Progenitor cell of endocrine pancreas (in vitro differentiated cells): Measurements from ENCODE around the gene TERF2IP. TPM values are rescaled to one million over a fixed set of nuclear protein-coding genes. Genes with fewer than 3 reads are reported as not detected.
A peak's percentile ranks its signal among the peaks of the same experiment; 100 is the strongest.

Source experiments
- DNase-seq: peaks from one replicate; pipeline ENCODE4 v3.0.0; 2021; ENCODE audit warnings: low spot score; ENCODE audit not compliant: unreplicated experiment
- H3K27ac Mint-ChIP-seq: 2 replicates; pipeline ENCODE4 v1.8.0; 2021; ENCODE audit warnings: mild to moderate bottlenecking, moderate library complexity, mixed read lengths
- H3K27me3 Mint-ChIP-seq: 2 replicates; pipeline ENCODE4 v1.8.0; 2021; ENCODE audit warnings: mixed read lengths
- H3K36me3 Mint-ChIP-seq: 2 replicates; pipeline ENCODE4 v1.8.0; 2022; ENCODE audit warnings: mixed read lengths; ENCODE audit not compliant: insufficient read depth
- H3K4me1 Mint-ChIP-seq: 2 replicates; pipeline ENCODE4 v1.8.0; 2021; ENCODE audit warnings: low read depth, mixed read lengths
- H3K4me3 Mint-ChIP-seq: 2 replicates; pipeline ENCODE4 v1.8.0; 2021; ENCODE audit warnings: low read depth, mild to moderate bottlenecking, moderate library complexity, mixed read lengths
- H3K9me3 Mint-ChIP-seq: 2 replicates; pipeline ENCODE4 v1.8.0; 2021; ENCODE audit warnings: low read depth, mixed read lengths
- CTCF ChIP-seq: fragments of 200-600 bp; sonication (generic); IDR thresholded peaks from one replicate; pipeline ENCODE4 v1.5.0; 2021; ENCODE audit warnings: antibody characterized with exemption, mild to moderate bottlenecking; ENCODE audit not compliant: unreplicated experiment
- total RNA-seq: library from RNA; stranded (reverse); gene quantifications from 2 replicates; pipeline ENCODE4 v1.2.1, GENCODE V29; 2021

The TERF2IP gene
- total RNA-seq, 1 donor from 2014 or later = 43.0 TPM

- H3K36me3 Mint-ChIP-seq = peaks cover 2% of the 10 kb centered on the region
- H3K4me3 Mint-ChIP-seq = no peak within 1 kb of the TSS
- TF ChIP-seq CTCF = no peak
- no peak for DNase-seq
- H3K4me1 Mint-ChIP-seq = peaks cover 6% of the 10 kb centered on the region
- H3K9me3 Mint-ChIP-seq = peaks cover under 1% of the 10 kb centered on the region
- no peaks in the 10 kb centered on the region for H3K27me3 Mint-ChIP-seq
- H3K27ac Mint-ChIP-seq = no peak within 1 kb of the TSS
Measured at GRCh38 chr16:75676909-75677308, 29.3 kb downstream of the TERF2IP start, which contains the start of gene CPHXL2. CPHXL2 (minus strand) TSS chr16:75677009; CDS start chr16:75676999, 10 bp downstream.

DNA sequence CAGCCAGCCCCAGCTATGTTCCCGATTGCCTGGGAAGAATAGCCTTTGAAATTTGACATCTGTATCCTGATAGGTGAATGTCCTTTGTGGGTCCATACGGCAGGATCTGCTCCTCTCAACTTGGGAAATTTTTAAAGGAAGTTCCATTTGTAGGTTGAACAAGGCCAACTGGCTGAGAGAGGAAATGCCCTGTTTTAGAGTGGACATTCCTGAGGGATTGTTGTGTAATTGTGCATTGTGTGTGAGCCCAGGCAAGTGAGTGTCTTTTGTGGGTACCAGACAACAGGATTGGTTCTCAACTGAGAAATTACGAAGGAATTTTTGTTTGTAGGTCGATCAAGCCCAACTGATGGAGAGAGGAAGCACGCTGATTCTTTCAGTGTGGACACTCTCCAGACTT lies 31.8 kb downstream of the TERF2IP start:
- Mint-ChIP-seq H3K9me3 (peaks cover 23% of the 10 kb centered on the region), H3K4me1 (peaks cover 6% of the 10 kb centered on the region), H3K36me3 (peaks cover 19% of the 10 kb centered on the region), H3K4me3 (no peak overlapping the region), H3K27ac (no peak overlapping the region), H3K27me3 (no peaks in the 10 kb centered on the region)
- TF ChIP-seq CTCF = no peak
- DNase-seq = no peak

DNA sequence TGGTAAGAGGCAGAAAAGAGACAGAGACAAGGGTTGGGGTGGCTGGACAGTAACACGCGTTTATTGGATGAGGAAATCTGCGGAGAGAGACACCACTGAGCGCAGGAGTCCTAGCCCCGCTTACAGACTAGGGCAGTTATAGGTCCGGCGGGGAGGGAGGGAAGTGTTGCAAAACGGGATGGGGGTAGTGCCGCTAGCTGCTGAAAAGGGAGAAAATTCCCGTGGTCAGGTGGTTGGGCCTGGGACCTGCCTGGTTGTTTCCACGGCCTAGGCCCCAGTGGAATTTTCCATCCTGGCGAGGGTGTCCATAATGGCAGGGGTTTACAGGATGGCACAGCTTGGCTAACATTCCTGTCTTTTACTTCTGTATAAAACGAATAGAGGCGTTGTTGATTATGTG lies 34.7 kb downstream of the TERF2IP start:
- H3K27me3 Mint-ChIP-seq = no peaks in the 10 kb centered on the region
- peaks cover 21% of the 10 kb centered on the region for H3K36me3 Mint-ChIP-seq
- H3K9me3 Mint-ChIP-seq = peaks cover 31% of the 10 kb centered on the region
- DNase-seq = no peak
- H3K4me3 Mint-ChIP-seq = no peak overlapping the region
- no peak overlapping the region for H3K27ac Mint-ChIP-seq
- TF ChIP-seq CTCF = no peak
- peaks cover 6% of the 10 kb centered on the region for H3K4me1 Mint-ChIP-seq

DNA sequence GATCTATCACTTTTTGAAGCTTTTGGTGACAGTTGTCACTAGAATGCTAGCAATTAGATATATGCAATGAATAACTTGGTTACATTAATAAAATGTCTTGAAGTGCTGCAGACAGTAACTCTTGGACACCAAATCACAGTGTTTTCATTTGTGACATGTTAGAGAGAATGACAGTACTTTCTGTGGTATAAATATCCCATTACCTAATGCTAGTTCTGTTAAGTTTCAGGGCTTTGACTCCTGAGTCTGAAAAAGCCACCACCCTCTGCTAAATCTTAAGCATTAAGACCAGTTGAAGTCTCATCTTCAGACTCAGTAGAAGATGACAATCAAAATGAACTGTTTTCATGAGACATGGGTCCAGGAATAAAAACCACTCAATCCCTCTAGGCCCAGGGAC lies 39.8 kb downstream of the TERF2IP start:
- Mint-ChIP-seq H3K27ac (no peak overlapping the region), H3K4me1 (peaks cover 6% of the 10 kb centered on the region), H3K4me3 (no peak overlapping the region), H3K36me3 (peaks cover 20% of the 10 kb centered on the region), H3K27me3 (no peaks in the 10 kb centered on the region), H3K9me3 (peaks cover 39% of the 10 kb centered on the region)
- no peak for TF ChIP-seq CTCF
- DNase-seq = no peak

GRCh38 chr16:75695708-75696107 lies 48.1 kb downstream of the TERF2IP start:
- H3K36me3 Mint-ChIP-seq = no peaks in the 10 kb centered on the region
- peaks cover 3% of the 10 kb centered on the region for H3K9me3 Mint-ChIP-seq
- H3K4me1 Mint-ChIP-seq = peaks cover 7% of the 10 kb centered on the region
- no peak overlapping the region for H3K27ac Mint-ChIP-seq
- no peak for DNase-seq
- no peaks in the 10 kb centered on the region for H3K27me3 Mint-ChIP-seq
- no peak overlapping the region for H3K4me3 Mint-ChIP-seq
- TF ChIP-seq CTCF = peak; percentile 27
